LNCAP (cell line): ENCODE measurements around the gene SLC46A1.

Experiments used
- TF ChIP-seq, protein P1 (sequence below): fragments of 450-650 bp; IDR thresholded peaks from 2 replicates; pipeline ENCODE4 v1.5.1; 2017; ENCODE audit warnings: mild to moderate bottlenecking

Gene SLC46A1

GRCh38 chr17:28385406-28385805, 20.6 kb downstream of the SLC46A1 start:
- TF ChIP-seq, protein P1, sequence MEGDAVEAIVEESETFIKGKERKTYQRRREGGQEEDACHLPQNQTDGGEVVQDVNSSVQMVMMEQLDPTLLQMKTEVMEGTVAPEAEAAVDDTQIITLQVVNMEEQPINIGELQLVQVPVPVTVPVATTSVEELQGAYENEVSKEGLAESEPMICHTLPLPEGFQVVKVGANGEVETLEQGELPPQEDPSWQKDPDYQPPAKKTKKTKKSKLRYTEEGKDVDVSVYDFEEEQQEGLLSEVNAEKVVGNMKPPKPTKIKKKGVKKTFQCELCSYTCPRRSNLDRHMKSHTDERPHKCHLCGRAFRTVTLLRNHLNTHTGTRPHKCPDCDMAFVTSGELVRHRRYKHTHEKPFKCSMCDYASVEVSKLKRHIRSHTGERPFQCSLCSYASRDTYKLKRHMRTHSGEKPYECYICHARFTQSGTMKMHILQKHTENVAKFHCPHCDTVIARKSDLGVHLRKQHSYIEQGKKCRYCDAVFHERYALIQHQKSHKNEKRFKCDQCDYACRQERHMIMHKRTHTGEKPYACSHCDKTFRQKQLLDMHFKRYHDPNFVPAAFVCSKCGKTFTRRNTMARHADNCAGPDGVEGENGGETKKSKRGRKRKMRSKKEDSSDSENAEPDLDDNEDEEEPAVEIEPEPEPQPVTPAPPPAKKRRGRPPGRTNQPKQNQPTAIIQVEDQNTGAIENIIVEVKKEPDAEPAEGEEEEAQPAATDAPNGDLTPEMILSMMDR = no peak

DNA sequence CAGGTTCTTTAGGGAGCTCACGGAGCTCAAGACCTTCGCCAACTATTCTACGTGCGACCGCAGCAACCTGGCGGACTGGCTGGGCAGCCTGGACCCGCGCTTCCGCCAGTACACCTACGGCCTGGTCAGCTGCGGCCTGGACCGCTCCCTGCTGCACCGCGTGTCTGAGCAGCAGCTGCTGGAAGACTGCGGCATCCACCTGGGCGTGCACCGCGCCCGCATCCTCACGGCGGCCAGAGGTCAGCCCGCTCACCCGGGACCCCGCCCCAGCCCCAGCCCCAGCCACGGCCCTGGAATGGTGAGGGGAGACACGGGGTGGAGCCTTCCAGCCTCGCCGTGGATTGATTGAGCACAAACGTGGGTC, 21.0 kb downstream of the SLC46A1 start:
- TF ChIP-seq, protein P1 = no peak

GRCh38 chr17:28384281-28385036, 21.6 kb downstream of the SLC46A1 start:
- TF ChIP-seq, protein P1 = no peak

DNA sequence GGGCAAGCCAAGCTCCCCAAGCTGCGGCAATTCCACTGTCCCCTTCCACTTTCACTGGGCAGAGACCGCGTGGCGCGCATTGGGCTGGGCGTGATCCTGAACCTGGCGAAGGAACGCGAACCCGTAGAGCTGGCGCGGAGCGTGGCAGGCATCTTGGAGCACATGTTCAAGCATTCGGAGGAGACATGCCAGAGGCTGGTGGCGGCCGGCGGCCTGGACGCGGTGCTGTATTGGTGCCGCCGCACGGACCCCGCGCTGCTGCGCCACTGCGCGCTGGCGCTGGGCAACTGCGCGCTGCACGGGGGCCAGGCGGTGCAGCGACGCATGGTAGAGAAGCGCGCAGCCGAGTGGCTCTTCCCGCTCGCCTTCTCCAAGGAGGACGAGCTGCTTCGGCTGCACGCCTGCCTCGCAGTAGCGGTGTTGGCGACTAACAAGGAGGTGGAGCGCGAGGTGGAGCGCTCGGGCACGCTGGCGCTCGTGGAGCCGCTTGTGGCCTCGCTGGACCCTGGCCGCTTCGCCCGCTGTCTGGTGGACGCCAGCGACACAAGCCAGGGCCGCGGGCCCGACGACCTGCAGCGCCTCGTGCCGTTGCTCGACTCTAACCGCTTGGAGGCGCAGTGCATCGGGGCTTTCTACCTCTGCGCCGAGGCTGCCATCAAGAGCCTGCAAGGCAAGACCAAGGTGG, 24.7 kb downstream of the SLC46A1 start:
- TF ChIP-seq, protein P1 = no peak

GRCh38 chr17:28379814-28380801, 25.9 kb downstream of the SLC46A1 start:
- TF ChIP-seq, protein P1 = no peak

- TF ChIP-seq, protein P1 = no peak
Measured at GRCh38 chr17:28372945-28373274, 33.1 kb downstream of the SLC46A1 start.

- TF ChIP-seq, protein P1 = no peak
Measured at GRCh38 chr17:28372203-28372944, 33.6 kb downstream of the SLC46A1 start.
